ENCODE data around the gene DENND10.

DNA sequence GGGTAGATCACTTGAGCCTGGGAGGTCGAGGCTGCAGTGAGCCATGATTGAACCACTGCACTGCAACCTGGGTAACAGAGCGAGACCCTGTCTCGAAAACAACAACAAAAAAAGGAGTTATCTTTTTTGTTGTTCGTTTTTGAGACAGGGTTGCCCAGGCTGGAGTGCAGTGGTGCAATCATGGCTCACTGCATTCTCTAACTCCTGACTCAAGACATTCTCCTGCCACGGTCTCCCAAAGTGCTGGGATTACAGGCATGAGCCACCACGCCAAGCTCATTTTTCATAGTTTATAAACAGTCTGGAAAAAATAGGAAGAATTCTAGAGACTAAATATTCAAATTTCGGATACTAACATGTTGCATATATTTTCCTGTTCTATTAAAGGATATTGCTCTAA, 32.2 kb downstream of the DENND10 start:
- TF ChIP-seq EP300 (IDR thresholded peaks at IDR 0.05), result no peak
- no peak for TF ChIP-seq POLR2AphosphoS5 (IDR thresholded peaks at IDR 0.05)
- TF ChIP-seq, protein P1, sequence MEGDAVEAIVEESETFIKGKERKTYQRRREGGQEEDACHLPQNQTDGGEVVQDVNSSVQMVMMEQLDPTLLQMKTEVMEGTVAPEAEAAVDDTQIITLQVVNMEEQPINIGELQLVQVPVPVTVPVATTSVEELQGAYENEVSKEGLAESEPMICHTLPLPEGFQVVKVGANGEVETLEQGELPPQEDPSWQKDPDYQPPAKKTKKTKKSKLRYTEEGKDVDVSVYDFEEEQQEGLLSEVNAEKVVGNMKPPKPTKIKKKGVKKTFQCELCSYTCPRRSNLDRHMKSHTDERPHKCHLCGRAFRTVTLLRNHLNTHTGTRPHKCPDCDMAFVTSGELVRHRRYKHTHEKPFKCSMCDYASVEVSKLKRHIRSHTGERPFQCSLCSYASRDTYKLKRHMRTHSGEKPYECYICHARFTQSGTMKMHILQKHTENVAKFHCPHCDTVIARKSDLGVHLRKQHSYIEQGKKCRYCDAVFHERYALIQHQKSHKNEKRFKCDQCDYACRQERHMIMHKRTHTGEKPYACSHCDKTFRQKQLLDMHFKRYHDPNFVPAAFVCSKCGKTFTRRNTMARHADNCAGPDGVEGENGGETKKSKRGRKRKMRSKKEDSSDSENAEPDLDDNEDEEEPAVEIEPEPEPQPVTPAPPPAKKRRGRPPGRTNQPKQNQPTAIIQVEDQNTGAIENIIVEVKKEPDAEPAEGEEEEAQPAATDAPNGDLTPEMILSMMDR (IDR thresholded peaks at IDR 0.05), result no peak
- no peak for TF ChIP-seq POLR2A (IDR thresholded peaks at IDR 0.05)

All from stomach (tissue), 4 donors.